Stimulated activated CD4-positive, alpha-beta T cell treated with anti-CD3 and anti-CD28 coated beads, Interleukin-4, amount 100 ng/mL, for 4 hours (primary cell): Measurements from ENCODE around the gene ITGBL1.

Experiments used
- DNase-seq, 2 experiments: peaks; one replicate each; pipeline ENCODE4 v3.0.0-alpha.2; 2020

ITGBL1 gene

DNA sequence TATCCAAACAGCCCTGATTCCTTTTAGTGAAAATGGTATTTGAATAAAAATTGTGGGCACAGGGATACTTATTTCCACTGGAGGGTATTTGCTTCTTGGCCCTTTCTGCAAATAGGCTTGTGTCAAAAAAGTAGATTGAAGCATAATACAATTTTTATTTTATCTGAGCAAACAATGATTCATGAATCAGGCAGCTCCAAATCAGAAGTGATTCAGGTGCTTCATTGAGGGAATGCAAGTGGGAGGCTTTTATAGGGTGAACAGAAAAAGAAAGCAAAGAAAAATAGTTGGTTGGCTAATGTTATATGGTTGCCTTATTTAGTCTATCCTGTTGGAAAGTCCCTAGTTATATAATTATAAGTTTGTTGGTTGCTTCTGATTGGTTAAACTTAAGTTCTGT lies 117.9 kb downstream of the ITGBL1 start:
- DNase-seq: no peak

DNA sequence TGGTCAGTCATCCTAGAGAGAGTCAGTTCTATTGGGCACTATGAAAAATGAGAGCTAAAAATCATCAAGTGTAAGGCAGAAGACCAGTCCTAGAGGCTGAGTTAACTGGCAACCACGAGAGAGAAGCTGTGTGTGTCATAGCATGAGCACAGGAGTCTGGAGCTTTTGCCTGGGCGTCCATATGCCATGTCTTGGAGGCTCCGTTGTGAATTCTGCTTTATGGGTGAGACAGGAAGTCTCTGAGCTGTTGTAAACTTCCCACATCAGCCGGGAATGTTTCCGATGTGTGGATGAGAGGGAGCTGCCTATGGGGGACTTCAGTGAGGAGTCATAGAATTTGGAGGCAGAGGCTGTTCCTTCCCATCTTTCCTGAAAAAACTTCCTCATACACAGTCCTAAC lies 120.0 kb downstream of the ITGBL1 start:
- DNase-seq: no peak

- DNase-seq: no peak
Observed at GRCh38 chr13:101575581-101575980, 123.1 kb downstream of the ITGBL1 start.

- DNase-seq: no peak
Observed at GRCh38 chr13:101576455-101576854, 124.0 kb downstream of the ITGBL1 start.

DNA sequence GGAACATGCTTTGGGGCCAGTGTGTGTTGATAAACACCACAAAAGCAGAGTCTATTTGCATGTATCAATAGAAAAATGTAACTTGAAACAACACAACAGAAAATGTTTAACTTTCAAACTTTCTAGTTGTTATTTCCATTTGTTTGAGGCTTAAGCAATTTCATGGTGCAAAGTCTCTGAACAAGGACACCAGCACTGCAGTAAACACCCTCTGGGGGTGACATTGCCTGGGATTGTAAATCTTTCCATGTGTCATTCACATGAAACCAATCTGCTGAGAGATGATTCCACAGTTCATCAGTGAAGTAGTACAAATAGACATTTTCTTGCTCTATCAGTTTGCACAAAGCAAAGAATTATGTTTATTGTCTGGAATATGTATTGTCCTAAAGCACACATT lies 124.5 kb downstream of the ITGBL1 start:
- no peak for DNase-seq

- DNase-seq: no peak
Observed at GRCh38 chr13:101579281-101579802, 126.9 kb downstream of the ITGBL1 start.

GRCh38 chr13:101584331-101584730 lies 131.9 kb downstream of the ITGBL1 start:
- DNase-seq: no peak

- DNase-seq: no peak
Observed at GRCh38 chr13:101590479-101590878, 138.0 kb downstream of the ITGBL1 start.

GRCh38 chr13:101594936-101595335 lies 142.5 kb downstream of the ITGBL1 start:
- DNase-seq: no peak

DNA sequence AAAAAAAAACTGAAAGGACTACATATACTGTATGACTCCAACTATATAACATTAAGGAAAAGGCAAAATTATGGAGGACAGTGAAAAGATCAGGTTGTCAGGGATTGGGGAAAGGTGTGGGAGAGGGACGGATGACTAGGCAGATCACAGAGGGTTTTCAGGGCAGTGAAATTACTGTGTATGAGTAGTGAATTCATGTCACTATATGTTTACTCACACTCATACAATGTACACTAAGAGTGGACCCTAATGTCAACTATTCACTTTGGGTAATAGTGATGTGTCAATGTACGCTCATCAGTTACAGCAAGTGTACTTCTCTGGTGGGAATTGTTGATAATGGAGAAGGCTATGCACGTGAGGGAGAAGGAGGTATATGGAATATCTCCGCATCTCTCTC lies 144.3 kb downstream of the ITGBL1 start:
- DNase-seq: no peak

- no peak for DNase-seq
Observed at GRCh38 chr13:101611491-101612475, 159.3 kb downstream of the ITGBL1 start.

- DNase-seq: no peak
Observed at GRCh38 chr13:101612735-101613134, 160.3 kb downstream of the ITGBL1 start.

- DNase-seq: no peak
Observed at GRCh38 chr13:101614491-101614890, 162.0 kb downstream of the ITGBL1 start.

GRCh38 chr13:101618440-101619187 lies 166.1 kb downstream of the ITGBL1 start:
- DNase-seq: peak in 1 of 2 experiments; percentile 27

- no peak for DNase-seq
Observed at GRCh38 chr13:101621099-101621498, 168.6 kb downstream of the ITGBL1 start.

- DNase-seq: no peak
Observed at GRCh38 chr13:101623470-101624209, 171.2 kb downstream of the ITGBL1 start.

DNA sequence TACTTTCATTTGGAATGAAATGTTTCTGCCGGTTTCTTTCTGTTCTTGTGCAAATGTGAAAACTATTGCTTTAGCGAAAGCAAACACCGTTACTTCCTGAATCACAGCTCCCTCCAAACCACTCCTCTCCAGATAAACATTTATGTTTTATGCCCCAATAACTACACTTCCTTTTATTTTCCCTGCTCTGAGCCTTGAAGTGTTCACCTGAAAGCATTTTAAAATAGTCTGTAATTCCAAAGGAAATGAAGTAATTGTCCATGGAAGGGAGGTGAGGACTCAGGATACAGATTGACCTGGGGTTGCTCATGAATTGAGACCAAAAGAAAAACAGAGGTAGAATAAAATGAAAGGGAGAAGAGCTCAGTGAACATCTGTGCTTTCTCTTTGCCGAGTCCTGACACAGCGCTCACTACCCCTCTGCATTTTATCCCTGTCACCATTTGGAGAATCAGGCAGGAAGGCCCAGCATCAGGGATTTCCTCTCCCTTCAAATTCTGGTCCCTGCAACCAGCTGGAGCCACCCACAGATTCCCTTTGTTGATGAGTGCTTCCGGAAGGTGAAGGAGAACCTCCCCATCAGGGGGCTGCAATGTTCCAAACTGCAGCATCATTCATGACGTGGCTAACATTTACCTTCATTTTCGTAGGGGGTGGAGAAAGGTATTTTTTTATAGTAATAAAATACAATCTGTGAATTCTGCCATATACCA lies 171.9 kb downstream of the ITGBL1 start:
- no peak for DNase-seq

DNA sequence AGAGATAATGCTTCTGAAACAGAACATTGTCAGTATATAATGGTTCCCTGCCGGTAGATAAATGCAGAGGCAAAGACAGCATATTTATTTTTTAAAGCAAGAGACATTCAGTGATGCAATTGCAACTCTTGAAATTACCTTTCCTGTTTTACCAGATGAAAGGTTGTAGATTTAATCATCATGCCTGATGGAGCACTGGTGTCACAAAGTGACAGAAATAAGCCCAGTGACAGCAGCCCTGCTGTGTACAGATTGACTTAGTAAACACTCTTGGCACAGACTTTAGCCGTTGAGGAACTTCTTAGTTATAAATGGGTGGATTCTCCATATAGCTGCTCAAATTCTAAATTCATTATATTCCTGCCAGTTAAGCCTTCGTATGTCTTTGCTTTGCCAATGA lies 172.5 kb downstream of the ITGBL1 start:
- no peak for DNase-seq

GRCh38 chr13:101626925-101627555 lies 174.6 kb downstream of the ITGBL1 start:
- peak in 1 of 2 experiments; percentile 7 for DNase-seq

DNA sequence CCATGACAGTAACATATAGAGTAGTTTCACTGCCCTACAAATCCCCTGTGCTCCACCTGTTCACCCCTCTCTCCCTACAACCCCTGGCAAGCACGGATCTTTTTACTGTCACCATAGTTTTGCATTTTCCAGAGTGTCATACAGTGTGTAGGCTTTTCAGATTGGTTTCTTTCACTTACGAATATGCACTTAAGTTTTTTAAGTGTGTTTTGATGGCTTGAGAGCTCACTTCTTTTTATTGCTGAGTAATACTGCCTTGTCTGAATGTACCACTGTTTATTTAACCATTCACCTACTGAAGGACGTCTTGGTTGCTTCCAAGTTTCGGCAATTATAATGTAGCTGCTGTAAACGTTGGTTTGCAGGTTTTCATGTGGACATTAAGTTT lies 175.1 kb downstream of the ITGBL1 start:
- no peak for DNase-seq

DNA sequence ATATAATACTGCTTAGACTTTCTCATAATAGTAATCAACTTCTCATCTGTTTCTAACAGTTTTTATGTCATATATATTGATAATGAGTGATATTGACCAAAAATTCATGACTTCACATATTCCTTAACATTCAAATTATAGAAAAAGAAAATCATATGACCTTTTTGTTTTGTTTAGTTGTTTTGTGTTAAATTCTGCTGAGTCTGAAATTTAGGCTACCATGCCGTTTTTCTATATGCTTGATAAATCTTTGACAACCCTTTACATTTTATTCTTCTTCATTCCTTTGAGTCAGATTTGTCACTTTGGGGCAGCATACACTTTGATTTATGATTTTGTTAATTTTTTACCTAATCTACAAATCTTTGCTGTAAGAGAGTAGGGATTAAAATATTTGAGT lies 176.4 kb downstream of the ITGBL1 start:
- no peak for DNase-seq

GRCh38 chr13:101631395-101631794 lies 178.9 kb downstream of the ITGBL1 start:
- DNase-seq: no peak
